Measurements from ENCODE around the gene ZNF883. TPM values are rescaled to one million over a fixed set of nuclear protein-coding genes. Genes with fewer than 3 reads are reported as not detected.
A peak's percentile ranks its signal among the peaks of the same experiment; 100 is the strongest.
"Not testable (repeated sequence)": the region's sequence is repeated elsewhere in the genome, so short reads cannot be mapped to it uniquely, and the experiment has no call there.

Gene ZNF883
- 6.1 TPM for total RNA-seq (ENCODE audit: unreplicated experiment)
- long read RNA-seq, partial matches to known transcripts = 0 of 2 reads
- long read RNA-seq, other reads (novel, unspliced or antisense) = 2 of 2 reads

DNA sequence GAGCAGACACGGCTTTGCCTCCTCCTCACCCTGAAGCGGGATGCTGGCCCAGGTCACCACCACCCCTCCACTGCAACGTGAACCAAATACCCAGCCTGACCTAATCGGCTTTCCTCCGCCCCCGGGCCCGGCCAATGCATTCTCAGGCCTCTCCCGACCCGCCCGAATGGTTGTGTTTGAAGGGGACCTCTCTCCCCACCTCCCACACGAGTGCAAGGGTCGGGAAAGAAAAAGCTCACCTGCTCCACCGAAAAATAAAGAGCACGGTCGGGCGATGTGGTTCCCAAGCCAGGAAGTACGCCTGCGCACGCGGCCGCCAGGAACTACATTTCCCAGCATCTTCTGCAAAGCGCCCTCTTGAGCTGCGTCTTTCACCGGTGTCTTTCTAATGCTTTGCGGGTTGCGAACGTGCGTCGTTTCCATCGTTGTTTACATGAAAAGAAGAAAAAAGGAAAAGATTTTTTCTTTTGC, at the start of gene ZNF883:
Gene ZNF883 (minus strand): TSS at position 282 of the 471 bp plus-strand sequence.
- peak within 1 kb of the TSS; percentile 91 for H3K4me3 Mint-ChIP-seq (ENCODE audit: unreplicated experiment)
- H3K36me3 Mint-ChIP-seq (ENCODE audit: low read depth, unreplicated experiment) = peaks cover 19% of the 10 kb centered on the region
- H3K27ac Mint-ChIP-seq (ENCODE audit: unreplicated experiment) = no peak within 1 kb of the TSS
- DNase-seq (ENCODE audit: low spot score) = peak; percentile 59
- no peaks in the 10 kb centered on the region for H3K4me1 Mint-ChIP-seq (ENCODE audit: unreplicated experiment)
- TF ChIP-seq CTCF (IDR thresholded peaks at IDR 0.05; ENCODE audit: unreplicated experiment) = no peak
- no peaks in the 10 kb centered on the region for H3K27me3 Mint-ChIP-seq (ENCODE audit: unreplicated experiment)
- H3K9me3 Mint-ChIP-seq (ENCODE audit: unreplicated experiment) = peaks cover 6% of the 10 kb centered on the region

DNA sequence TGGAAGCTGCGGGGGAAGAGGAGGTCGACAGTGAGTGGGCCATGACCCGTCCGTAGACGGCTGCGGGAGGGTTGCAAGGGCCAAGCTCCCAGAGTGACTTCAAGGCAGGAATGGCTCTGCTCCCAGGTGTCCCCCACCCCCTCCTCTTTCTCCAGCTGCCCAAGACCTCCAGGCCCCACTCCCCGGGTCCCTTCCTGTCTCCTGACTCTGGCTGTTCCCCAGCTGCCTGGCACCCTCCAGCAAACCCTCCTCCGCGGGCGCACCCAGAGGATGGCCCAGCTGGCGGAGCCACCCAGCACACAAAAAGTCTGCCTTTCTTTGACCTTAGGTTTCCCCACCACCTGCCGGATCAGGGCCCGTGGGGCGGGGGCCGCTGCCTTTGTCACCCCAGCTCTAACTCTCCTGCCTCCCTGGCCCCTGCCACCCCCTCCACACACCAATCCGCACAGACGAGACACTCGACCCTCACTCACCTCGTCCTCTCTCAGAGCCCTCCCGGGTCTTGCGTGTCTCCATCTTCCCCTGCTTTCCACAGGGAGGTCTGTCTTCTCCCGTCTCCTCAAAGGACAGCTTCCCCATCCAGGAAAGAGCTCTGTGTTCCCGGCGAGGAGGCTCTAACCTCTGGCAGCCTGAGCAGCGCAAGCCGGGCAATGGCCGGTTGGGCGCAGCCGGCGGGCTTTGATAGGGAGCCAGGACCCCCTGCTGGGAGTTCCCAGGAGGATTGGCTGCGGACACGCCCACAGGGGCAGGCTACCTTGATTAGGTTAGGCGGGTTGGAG, 49.3 kb upstream of the ZNF883 start:
- not testable (repeated sequence) for H3K27ac Mint-ChIP-seq (ENCODE audit: unreplicated experiment); H3K4me1 Mint-ChIP-seq (ENCODE audit: unreplicated experiment); DNase-seq (ENCODE audit: low spot score); H3K27me3 Mint-ChIP-seq (ENCODE audit: unreplicated experiment); H3K4me3 Mint-ChIP-seq (ENCODE audit: unreplicated experiment)
- Mint-ChIP-seq H3K36me3 (ENCODE audit: low read depth, unreplicated experiment) (peaks cover 13% of the 10 kb centered on the region), H3K9me3 (ENCODE audit: unreplicated experiment) (peaks cover 14% of the 10 kb centered on the region)

GRCh38 chr9:113059581-113060284, 47.7 kb upstream of the ZNF883 start:
- Mint-ChIP-seq H3K9me3 (ENCODE audit: unreplicated experiment) (peaks cover 14% of the 10 kb centered on the region), H3K36me3 (ENCODE audit: low read depth, unreplicated experiment) (peaks cover 13% of the 10 kb centered on the region)
- DNase-seq (ENCODE audit: low spot score); H3K27ac Mint-ChIP-seq (ENCODE audit: unreplicated experiment); H3K27me3 Mint-ChIP-seq (ENCODE audit: unreplicated experiment); H3K4me1 Mint-ChIP-seq (ENCODE audit: unreplicated experiment); H3K4me3 Mint-ChIP-seq (ENCODE audit: unreplicated experiment): not testable (repeated sequence)

GRCh38 chr9:113057193-113057592, 45.2 kb upstream of the ZNF883 start:
- DNase-seq (ENCODE audit: low spot score) = no peak
- no peak for TF ChIP-seq CTCF (IDR thresholded peaks at IDR 0.05; ENCODE audit: unreplicated experiment)
- Mint-ChIP-seq H3K27ac (ENCODE audit: unreplicated experiment) (no peak overlapping the region), H3K36me3 (ENCODE audit: low read depth, unreplicated experiment) (peaks cover 13% of the 10 kb centered on the region), H3K27me3 (ENCODE audit: unreplicated experiment) (peaks cover 4% of the 10 kb centered on the region), H3K4me1 (ENCODE audit: unreplicated experiment) (no peaks in the 10 kb centered on the region), H3K9me3 (ENCODE audit: unreplicated experiment) (peaks cover 14% of the 10 kb centered on the region), H3K4me3 (ENCODE audit: unreplicated experiment) (no peak overlapping the region)

- Mint-ChIP-seq H3K4me3 (ENCODE audit: unreplicated experiment) (no peak within 1 kb of the TSS), H3K4me1 (ENCODE audit: unreplicated experiment) (no peaks in the 10 kb centered on the region), H3K27ac (ENCODE audit: unreplicated experiment) (no peak within 1 kb of the TSS), H3K36me3 (ENCODE audit: low read depth, unreplicated experiment) (peaks cover 13% of the 10 kb centered on the region), H3K9me3 (ENCODE audit: unreplicated experiment) (peaks cover 14% of the 10 kb centered on the region), H3K27me3 (ENCODE audit: unreplicated experiment) (peaks cover 4% of the 10 kb centered on the region)
- TF ChIP-seq CTCF (IDR thresholded peaks at IDR 0.05; ENCODE audit: unreplicated experiment) = no peak
- peak; percentile 89 for DNase-seq (ENCODE audit: low spot score)
Measured at GRCh38 chr9:113056191-113057106, 44.5 kb upstream of the ZNF883 start, which contains the start of gene ZFP37. Gene ZFP37 (minus strand): TSS chr9:113056724. CDS start chr9:113056688, 36 bp downstream.

Data from endothelial cell (in vitro differentiated cells).